HG03175 (cell line): Measurements from ENCODE around the gene ATP1A1.

Experiments
- ATAC-seq: cut with Tn5 transposase; IDR thresholded peaks from one replicate; pipeline ENCODE4 v1.9.1; 2021; ENCODE audit warnings: mild to moderate bottlenecking, moderate library complexity; ENCODE audit not compliant: unreplicated experiment

Gene ATP1A1

DNA sequence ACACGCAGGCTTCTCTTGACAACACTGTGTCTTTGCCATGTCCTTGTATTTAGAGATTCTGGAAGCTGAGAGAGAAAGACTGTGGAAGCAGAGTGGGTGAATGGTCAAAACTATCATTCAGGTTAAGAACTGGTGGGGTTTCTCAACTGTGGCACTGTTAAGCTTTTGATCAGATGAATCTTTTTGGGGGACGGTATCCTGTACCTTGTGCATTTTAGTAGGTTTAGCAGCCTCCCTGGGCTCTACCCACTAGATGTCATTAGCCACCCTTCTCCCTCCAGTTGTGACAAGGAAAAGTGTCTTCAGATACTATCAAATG is 39.4 kb downstream of the ATP1A1 start:
- ATAC-seq: no peak

GRCh38 chr1:116412898-116413297 is 39.9 kb downstream of the ATP1A1 start:
- ATAC-seq: no peak

- ATAC-seq: no peak
Measured at GRCh38 chr1:116413414-116413813, 40.4 kb downstream of the ATP1A1 start.

DNA sequence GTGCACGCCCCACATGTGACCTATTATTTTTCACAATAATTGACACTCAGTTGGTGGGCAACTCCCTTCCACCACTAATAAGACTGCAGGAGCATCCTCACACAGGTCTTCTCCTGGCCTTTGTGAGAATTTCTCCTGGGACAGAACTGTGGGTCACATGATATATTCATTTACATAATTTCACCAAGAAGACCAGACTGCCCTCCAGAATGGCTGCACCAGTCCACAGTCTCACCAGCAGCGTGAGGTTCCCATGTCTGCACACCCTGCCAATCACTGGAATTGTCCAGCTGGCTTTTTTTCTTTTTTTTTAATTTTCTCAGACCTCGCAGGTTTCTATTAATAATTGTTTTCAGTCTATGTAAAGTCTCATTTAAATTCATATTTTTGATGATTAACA is 41.3 kb downstream of the ATP1A1 start:
- ATAC-seq: no peak

DNA sequence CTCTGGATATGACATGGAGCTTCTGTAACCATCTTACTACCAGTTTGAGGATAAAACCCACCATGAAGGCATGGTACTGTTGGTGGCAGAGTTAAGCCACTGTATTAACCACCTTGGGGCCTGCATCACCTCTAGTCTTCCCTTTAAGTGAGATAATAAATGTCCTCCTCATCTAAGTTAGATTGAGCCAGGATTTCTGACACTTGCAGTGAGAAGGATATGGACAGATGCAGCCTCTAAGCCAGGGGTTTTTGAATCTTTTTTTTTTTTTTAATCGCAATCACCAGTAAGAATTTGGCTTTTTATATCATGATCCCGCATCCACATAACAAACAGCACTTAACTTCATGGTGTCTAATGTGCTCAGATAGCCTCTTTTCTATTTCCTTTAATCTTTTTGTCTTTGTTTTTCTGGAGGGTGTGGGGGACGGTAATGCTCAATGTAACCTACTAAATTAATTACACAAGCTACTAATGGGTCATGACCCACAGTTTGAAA is 42.2 kb downstream of the ATP1A1 start:
- no peak for ATAC-seq

- ATAC-seq: no peak
Measured at GRCh38 chr1:116415699-116416533, 42.9 kb downstream of the ATP1A1 start.

DNA sequence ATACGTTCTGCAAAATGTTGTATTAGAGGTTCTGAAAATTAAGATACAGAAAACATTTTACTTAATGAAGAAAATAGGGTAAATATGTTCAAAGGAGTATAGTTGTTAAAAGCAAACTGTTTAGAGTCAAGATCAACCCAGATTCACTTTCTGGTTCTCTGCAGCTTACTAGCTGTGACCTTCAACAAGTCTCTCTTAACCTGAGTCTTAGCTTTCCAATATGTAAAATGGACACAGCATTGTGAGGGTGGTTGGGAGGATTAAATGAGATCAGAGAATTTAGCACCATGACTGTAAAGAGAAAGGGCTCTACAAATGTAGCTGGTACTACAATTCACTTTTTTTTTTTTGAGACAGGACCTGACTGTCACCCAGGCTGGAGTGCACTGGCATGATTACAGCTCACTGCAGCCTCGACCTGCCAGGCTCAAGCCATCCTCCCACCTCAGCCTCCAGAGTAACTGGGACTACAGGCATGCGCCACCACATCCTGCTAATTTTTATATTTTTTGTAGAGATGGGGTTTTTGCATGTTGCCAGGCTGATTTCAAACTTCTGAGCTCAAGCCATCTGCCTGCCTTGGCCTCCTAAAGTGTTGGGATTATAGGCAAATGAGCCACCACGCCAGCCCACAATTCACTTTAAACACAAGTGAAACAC is 43.9 kb downstream of the ATP1A1 start:
- no peak for ATAC-seq

DNA sequence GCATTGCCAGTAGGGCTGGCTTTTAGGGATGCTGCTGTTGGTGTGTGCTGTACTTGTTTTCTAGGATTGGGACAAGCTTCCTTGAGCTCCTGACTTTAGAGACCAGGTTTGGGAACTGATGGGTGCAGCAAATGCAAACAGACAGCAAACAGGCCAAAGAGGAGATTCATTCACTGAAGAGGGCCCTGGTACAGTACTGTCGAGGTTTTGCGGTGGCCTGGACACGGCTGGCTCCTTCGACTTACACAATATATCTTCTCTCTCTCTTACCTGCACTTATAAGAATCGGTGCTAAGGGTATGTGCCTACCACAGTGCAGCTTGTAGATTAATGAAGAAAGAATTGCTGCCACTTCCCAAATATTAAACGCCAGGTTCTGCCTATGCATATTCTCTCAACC is 44.6 kb downstream of the ATP1A1 start:
- no peak for ATAC-seq

DNA sequence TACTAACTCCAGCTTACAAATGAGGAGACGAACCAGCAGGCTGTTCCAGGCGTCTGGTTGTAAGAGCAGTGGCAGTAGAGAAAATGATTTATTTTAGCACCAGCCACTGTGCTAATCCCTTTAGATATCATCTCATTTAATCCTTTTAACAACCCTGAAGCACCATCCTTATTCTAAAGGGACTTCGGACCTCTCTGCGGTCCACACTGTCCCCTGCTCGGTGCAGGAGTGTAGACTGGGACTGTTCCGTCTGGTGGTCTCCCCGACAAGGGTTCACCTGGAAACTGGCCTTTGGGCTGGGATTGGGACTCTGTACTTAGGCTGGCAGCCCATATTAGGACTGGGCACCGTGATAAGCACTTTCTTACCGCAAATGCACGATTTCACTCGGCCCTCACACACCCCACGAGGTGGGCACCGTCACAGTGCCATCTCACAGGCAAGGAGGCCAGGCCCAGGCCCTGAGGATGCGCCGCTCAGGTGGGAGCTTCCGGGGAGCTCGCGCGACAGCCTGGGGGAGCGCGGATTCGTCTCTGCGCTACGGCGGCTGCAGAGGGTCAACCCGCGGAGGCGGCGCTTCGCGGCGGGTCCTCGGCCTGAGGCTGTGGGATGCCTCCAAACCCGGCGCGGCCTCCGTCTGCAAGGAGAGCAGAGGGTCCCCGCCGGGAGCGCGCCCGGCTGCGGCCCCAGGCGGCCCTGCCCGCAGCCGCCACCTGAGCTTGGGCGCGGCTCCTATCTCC is 45.2 kb downstream of the ATP1A1 start:
- ATAC-seq: peak; percentile 85

DNA sequence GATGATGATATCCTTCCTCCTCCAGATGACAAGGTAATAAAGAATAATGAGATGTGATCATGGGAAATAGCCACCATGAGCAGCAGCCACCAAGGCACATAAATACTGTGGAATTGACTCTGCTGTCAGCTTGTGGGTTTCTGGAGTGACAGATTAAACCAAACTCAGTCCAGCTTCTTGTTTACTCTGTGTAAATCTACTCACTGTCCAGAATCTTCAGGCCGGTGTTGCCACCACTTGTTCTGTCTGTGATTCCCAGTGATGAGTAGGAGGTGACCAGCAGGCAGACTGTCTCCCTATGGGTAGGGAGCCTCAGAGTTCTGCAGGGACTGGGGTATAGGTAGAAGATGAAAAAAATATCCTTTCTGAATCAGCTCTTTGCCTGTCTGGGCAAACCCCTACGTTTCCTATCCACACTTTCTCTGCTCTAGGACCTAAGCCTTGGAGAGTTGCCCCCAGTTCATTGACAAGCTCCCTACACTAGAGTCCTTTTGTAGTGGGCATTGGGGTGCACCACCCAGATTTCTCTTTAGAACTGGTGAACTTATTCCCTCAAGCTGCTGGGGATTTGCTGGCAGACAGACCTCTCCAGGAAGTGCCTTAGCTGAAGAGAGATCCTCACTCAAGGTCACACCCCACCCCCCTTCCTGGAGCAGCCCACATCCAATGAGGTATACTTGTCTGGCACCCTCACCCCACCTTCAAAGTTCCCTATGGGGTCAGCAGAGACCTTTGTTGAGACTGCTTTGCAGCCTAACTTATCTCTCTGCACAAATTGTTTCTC is 47.6 kb downstream of the ATP1A1 start:
- no peak for ATAC-seq

GRCh38 chr1:116424438-116424837 is 51.4 kb downstream of the ATP1A1 start:
- ATAC-seq: no peak

DNA sequence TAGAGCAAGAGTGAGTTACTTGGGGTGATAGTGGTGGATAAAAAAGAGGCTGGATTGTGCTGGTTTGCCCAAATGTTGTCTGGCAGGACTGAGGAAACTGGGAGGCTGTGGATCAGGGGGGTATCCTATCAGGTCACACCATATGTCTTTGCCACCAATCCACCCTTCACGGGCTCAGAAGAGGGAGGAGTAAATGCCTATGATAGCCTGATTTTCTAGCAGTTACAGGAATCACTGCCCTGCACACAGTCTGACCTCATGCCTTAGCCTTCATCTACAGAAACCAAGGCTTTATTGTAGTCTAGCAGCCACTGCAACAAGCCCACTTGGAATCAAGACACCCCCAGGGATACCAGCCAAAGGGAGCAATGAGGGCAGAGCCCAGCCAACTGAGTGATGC is 51.8 kb downstream of the ATP1A1 start:
- ATAC-seq: no peak

GRCh38 chr1:116425987-116426386 is 52.9 kb downstream of the ATP1A1 start:
- no peak for ATAC-seq

GRCh38 chr1:116426401-116426800 is 53.4 kb downstream of the ATP1A1 start:
- ATAC-seq: no peak

- no peak for ATAC-seq
Measured at GRCh38 chr1:116428576-116428975, 55.5 kb downstream of the ATP1A1 start.

- ATAC-seq: no peak
Measured at GRCh38 chr1:116429821-116430374, 56.9 kb downstream of the ATP1A1 start.

GRCh38 chr1:116431870-116432500 is 58.9 kb downstream of the ATP1A1 start:
- ATAC-seq: no peak

DNA sequence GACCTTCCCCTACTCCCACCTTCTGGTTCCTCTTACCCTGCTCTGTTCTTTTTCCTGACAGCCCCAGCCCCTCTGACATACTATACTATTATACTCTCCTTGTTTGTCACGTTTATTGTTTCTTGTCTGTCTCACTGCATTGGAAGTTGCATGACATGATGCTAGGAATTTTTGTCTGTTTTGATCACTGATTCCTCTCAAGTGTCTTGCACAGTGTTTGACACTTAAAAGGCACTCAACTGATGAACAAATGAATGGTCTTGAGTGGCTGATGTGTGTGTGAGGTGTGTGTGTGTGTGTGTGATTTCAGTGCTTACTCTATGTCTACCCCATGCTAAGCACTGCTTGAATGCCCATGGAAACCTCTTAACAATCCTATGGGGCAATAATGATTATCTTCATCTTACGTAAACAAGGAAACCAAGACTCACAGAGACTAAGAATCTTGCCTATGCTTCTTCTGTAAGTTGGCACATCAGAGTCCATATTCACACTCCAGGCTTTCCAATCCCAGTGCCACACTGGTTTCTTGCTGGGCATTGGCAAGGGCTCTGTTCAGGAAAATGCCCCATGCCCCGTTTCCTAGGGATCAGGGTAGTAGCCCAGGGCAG is 59.7 kb downstream of the ATP1A1 start:
- ATAC-seq: no peak
